Osteoblast (primary cell): ENCODE data around the gene IGF1. TPM values are rescaled to one million over a fixed set of nuclear protein-coding genes. Genes with fewer than 3 reads are reported as not detected.

Source experiments
- DNase-seq: peaks from one replicate; pipeline ENCODE4 v3.0.0; 2011; ENCODE audit warnings: low spot score, mixed read lengths; ENCODE audit not compliant: insufficient read length; ENCODE audit errors: missing footprints
- H2AFZ ChIP-seq: 2 replicates; pipeline ENCODE4 v1.6.0; 2011; ENCODE audit warnings: mild to moderate bottlenecking, low read length
- H3K27ac ChIP-seq: 2 replicates; pipeline ENCODE4 v1.5.1; 2011; ENCODE audit warnings: mild to moderate bottlenecking, low read depth, low read length, moderate library complexity
- H3K27me3 ChIP-seq: 2 replicates; pipeline ENCODE4 v1.6.0; 2012; ENCODE audit warnings: mild to moderate bottlenecking, control low read depth, inconsistent platforms, low read length, moderate library complexity; ENCODE audit not compliant: insufficient read depth
- H3K36me3 ChIP-seq: 2 replicates; pipeline ENCODE4 v1.5.1; 2011; ENCODE audit warnings: mild to moderate bottlenecking, low read length, control low read depth, moderate library complexity; ENCODE audit not compliant: insufficient read depth
- H3K4me1 ChIP-seq: 2 replicates; pipeline ENCODE4 v1.5.1; 2011; ENCODE audit warnings: mild to moderate bottlenecking, low read length, control low read depth, moderate library complexity; ENCODE audit not compliant: insufficient read depth
- H3K4me2 ChIP-seq: 2 replicates; pipeline ENCODE4 v1.6.0; 2011; ENCODE audit warnings: mild to moderate bottlenecking, low read length; ENCODE audit not compliant: insufficient read depth
- H3K4me3 ChIP-seq: fragments of 200-600 bp; sonication (generic); 3 replicates; pipeline ENCODE4 v1.5.1; 2012; ENCODE audit warnings: mild to moderate bottlenecking, low read length, inconsistent platforms; ENCODE audit not compliant: insufficient read depth
- H3K79me2 ChIP-seq: 2 replicates; pipeline ENCODE4 v1.6.0; 2012; ENCODE audit warnings: mild to moderate bottlenecking, low read length, control low read depth, inconsistent platforms; ENCODE audit not compliant: insufficient read depth
- H3K9me3 ChIP-seq: 2 replicates; pipeline ENCODE4 v1.5.1; 2011; ENCODE audit warnings: low read depth, low read length, control low read depth
- H4K20me1 ChIP-seq: 2 replicates; pipeline ENCODE4 v1.6.0; 2012; ENCODE audit warnings: mild to moderate bottlenecking, low read length, control low read depth; ENCODE audit not compliant: insufficient read depth
- CTCF ChIP-seq: IDR thresholded peaks from 2 replicates; pipeline ENCODE4 v1.5.1; 2011; ENCODE audit warnings: mild to moderate bottlenecking, low read depth, low read length, moderate library complexity; ENCODE audit errors: extremely low read depth
- total RNA-seq: library from RNA; depleted of rRNA; stranded (reverse); fragments of >200 nt; gene quantifications from 2 replicates; pipeline ENCODE4 v1.2.3, GENCODE V29; 2012

Gene IGF1
- total RNA-seq, 1 donor = 0.72 TPM

DNA sequence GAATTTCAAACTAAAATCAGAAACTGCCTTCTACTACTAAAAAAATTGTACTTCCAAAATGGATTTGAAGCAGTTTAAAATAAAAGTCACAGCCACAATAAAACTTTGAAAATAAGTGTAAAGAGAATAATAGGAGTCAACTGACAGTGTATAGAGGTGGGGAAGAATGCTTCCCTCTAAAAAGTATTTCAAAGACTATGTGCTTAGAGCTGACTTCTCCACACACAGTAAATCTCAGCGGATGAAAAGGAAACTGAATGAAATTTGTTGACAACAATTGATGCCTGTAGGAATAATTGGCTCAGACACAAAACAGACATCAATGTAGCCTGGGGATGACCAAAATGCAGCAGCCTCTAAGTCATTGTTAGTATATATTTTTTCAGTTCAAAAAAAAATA, 7.9 kb downstream of the IGF1 start:
- no peak overlapping the region for H3K4me2 ChIP-seq
- no peaks in the 10 kb centered on the region for H3K27me3 ChIP-seq
- H3K36me3 ChIP-seq = no peaks in the 10 kb centered on the region
- no peak overlapping the region for H2AFZ ChIP-seq
- no peaks in the 10 kb centered on the region for H3K4me1 ChIP-seq
- TF ChIP-seq CTCF = no peak
- no peak for DNase-seq
- H3K79me2 ChIP-seq = no peaks in the 10 kb centered on the region
- no peak overlapping the region for H3K4me3 ChIP-seq
- H3K27ac ChIP-seq = no peak overlapping the region
- no peaks in the 10 kb centered on the region for H4K20me1 ChIP-seq
- no peaks in the 10 kb centered on the region for H3K9me3 ChIP-seq

- H3K27ac ChIP-seq = no peak overlapping the region
- H3K36me3 ChIP-seq = no peaks in the 10 kb centered on the region
- H3K4me3 ChIP-seq = no peak overlapping the region
- no peaks in the 10 kb centered on the region for H3K27me3 ChIP-seq
- H3K4me2 ChIP-seq = no peak overlapping the region
- DNase-seq = peak; percentile 34
- no peak overlapping the region for H2AFZ ChIP-seq
- H4K20me1 ChIP-seq = no peaks in the 10 kb centered on the region
- H3K79me2 ChIP-seq = no peaks in the 10 kb centered on the region
- H3K9me3 ChIP-seq = no peaks in the 10 kb centered on the region
- TF ChIP-seq CTCF = no peak
- no peaks in the 10 kb centered on the region for H3K4me1 ChIP-seq
Observed at GRCh38 chr12:102471556-102471955, 8.8 kb downstream of the IGF1 start.

GRCh38 chr12:102470945-102471344, 9.4 kb downstream of the IGF1 start:
- Histone ChIP-seq H3K27me3 (no peaks in the 10 kb centered on the region), H4K20me1 (no peaks in the 10 kb centered on the region), H3K9me3 (no peaks in the 10 kb centered on the region), H3K36me3 (no peaks in the 10 kb centered on the region), H3K79me2 (no peaks in the 10 kb centered on the region), H2AFZ (no peak overlapping the region), H3K4me2 (no peak overlapping the region), H3K4me3 (no peak overlapping the region), H3K27ac (no peak overlapping the region), H3K4me1 (no peaks in the 10 kb centered on the region)
- no peak for DNase-seq
- TF ChIP-seq CTCF = no peak

DNA sequence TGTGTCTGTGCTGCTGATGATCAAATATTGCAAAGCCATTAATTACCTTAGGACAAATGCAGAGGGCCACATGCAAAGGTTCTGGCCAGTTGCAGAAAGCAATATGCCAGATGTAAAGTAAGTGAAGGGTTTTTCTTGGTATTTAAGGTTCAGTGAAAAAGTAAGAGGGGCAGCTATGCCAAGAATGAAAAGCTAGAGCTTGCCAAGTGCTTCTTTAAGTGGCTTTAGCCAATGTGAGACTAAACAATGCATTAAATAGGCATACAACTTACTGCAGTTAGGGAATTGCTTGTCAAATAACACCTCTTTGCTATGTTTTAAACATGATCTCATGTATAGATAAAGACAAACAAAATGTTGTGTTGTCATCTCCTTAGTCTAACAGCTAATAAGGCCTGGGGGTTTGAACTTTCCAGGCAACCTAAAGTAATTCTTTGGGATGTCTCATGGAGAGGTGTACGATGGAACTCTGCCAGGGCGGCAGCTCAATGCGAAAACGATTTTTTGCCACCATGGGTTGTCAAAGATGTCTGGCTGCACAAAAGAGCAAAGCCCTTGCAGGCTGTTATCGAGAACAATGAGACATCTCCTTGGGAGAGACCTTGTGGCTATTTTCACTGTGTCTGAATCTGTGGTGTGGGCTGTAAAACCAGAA, 12.0 kb downstream of the IGF1 start:
- Histone ChIP-seq H3K4me1 (peaks cover 4% of the 10 kb centered on the region), H4K20me1 (no peaks in the 10 kb centered on the region), H3K4me2 (no peak overlapping the region), H2AFZ (no peak overlapping the region), H3K4me3 (no peak overlapping the region), H3K36me3 (no peaks in the 10 kb centered on the region), H3K79me2 (no peaks in the 10 kb centered on the region), H3K27me3 (no peaks in the 10 kb centered on the region), H3K9me3 (no peaks in the 10 kb centered on the region), H3K27ac (no peak overlapping the region)
- no peak for TF ChIP-seq CTCF
- DNase-seq = no peak
